ENCODE results near the gene ARHGAP42. TPM values are rescaled to one million over a fixed set of nuclear protein-coding genes. Genes with fewer than 3 reads are reported as not detected.

The ARHGAP42 gene
- total RNA-seq, 1 experiment from 2014 or later: 8.0 TPM

DNA sequence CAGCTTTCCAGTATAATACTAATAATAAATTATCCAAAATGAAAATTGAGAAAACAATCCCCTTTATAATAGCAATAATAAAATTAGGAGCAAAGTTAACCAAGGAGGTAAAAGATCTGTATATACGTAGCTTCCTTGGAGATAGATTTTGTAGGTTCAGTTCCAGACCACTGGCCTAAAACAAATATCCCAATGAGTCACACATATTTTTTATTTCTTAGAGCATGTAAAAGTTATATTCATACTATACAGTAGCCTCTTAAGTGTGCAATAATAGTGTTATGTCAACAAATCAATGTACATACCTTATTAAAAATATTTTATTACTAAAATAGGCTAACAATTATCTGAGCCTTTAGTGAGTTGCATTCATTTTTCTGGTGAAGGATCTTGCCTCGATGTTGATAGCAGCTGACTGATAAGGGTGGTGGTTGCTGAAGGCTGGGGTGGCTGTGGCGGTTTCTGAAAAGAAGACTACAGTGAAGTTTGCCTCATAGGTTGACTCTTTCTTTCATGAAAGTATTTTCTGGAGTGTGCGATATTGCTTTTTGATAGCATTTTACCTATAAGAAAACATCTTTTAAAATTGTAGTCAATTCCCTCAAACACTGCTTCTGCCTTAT is 178.5 kb downstream of the ARHGAP42 start:
- ChIA-PET CTCF (no interaction called here), POLR2A (ENCODE audit: low non-redundant PET) (no interaction called here)
- intact Hi-C loops (cut with micrococcal nuclease; ENCODE audit: unreplicated experiment): no loop called here
- no TSS peak for BruUV-seq (replicated peaks)
- H3K36me3 ChIP-seq (ENCODE audit: insufficient read depth, low read length, poor library complexity, severe bottlenecking): no peaks in the 10 kb centered on the region
- TF ChIP-seq EZH2 (IDR thresholded peaks at IDR 0.05; ENCODE audit: borderline replicate concordance, low read depth, low read length, poor library complexity, severe bottlenecking) (no peak), CTCF (conservative IDR thresholded peaks at IDR 0.05; ENCODE audit: low read depth, low read length) (no peak)
- H3K4me3 ChIP-seq (ENCODE audit: low read depth, low read length, poor library complexity, severe bottlenecking): no peak overlapping the region
- peaks cover 3% of the 10 kb centered on the region for H3K4me1 ChIP-seq (ENCODE audit: insufficient read depth, low read length, poor library complexity, severe bottlenecking)
- H3K27ac ChIP-seq (ENCODE audit: low read depth, low read length, poor library complexity, severe bottlenecking): no peak overlapping the region
- no peaks in the 10 kb centered on the region for H3K9me3 ChIP-seq (ENCODE audit: low read depth, low read length, poor library complexity, severe bottlenecking)
- DNase-seq (ENCODE audit: low spot score): no peak
- no peaks in the 10 kb centered on the region for H3K27me3 ChIP-seq (replicated peaks; ENCODE audit: insufficient read depth, low read depth, low read length, poor library complexity)

- no peaks in the 10 kb centered on the region for H3K9me3 ChIP-seq (ENCODE audit: low read depth, low read length, poor library complexity, severe bottlenecking)
- BruUV-seq (replicated peaks): no TSS peak
- no peaks in the 10 kb centered on the region for H3K36me3 ChIP-seq (ENCODE audit: insufficient read depth, low read length, poor library complexity, severe bottlenecking)
- intact Hi-C loops (cut with micrococcal nuclease; ENCODE audit: unreplicated experiment): no loop called here
- ChIA-PET CTCF (no interaction called here), POLR2A (ENCODE audit: low non-redundant PET) (no interaction called here)
- no peaks in the 10 kb centered on the region for H3K27me3 ChIP-seq (replicated peaks; ENCODE audit: insufficient read depth, low read depth, low read length, poor library complexity)
- no peak overlapping the region for H3K4me3 ChIP-seq (ENCODE audit: low read depth, low read length, poor library complexity, severe bottlenecking)
- no peak for TF ChIP-seq CTCF (conservative IDR thresholded peaks at IDR 0.05; ENCODE audit: low read depth, low read length)
- no peak for TF ChIP-seq EZH2 (IDR thresholded peaks at IDR 0.05; ENCODE audit: borderline replicate concordance, low read depth, low read length, poor library complexity, severe bottlenecking)
- no peak for DNase-seq (ENCODE audit: low spot score)
- no peak overlapping the region for H3K27ac ChIP-seq (ENCODE audit: low read depth, low read length, poor library complexity, severe bottlenecking)
- H3K4me1 ChIP-seq (ENCODE audit: insufficient read depth, low read length, poor library complexity, severe bottlenecking): peaks cover 3% of the 10 kb centered on the region
Observed at GRCh38 chr11:100866453-100866852, 179.4 kb downstream of the ARHGAP42 start.

- no peaks in the 10 kb centered on the region for H3K9me3 ChIP-seq (ENCODE audit: low read depth, low read length, poor library complexity, severe bottlenecking)
- TF ChIP-seq CTCF (conservative IDR thresholded peaks at IDR 0.05; ENCODE audit: low read depth, low read length) (no peak), EZH2 (IDR thresholded peaks at IDR 0.05; ENCODE audit: borderline replicate concordance, low read depth, low read length, poor library complexity, severe bottlenecking) (no peak)
- POLR2A ChIA-PET (ENCODE audit: low non-redundant PET): no interaction called here
- no peaks in the 10 kb centered on the region for H3K36me3 ChIP-seq (ENCODE audit: insufficient read depth, low read length, poor library complexity, severe bottlenecking)
- CTCF ChIA-PET: no interaction called here
- no peak overlapping the region for H3K4me3 ChIP-seq (ENCODE audit: low read depth, low read length, poor library complexity, severe bottlenecking)
- peaks cover 4% of the 10 kb centered on the region for H3K4me1 ChIP-seq (ENCODE audit: insufficient read depth, low read length, poor library complexity, severe bottlenecking)
- no TSS peak for BruUV-seq (replicated peaks)
- intact Hi-C loops (cut with micrococcal nuclease; ENCODE audit: unreplicated experiment): no loop called here
- no peak for DNase-seq (ENCODE audit: low spot score)
- no peak overlapping the region for H3K27ac ChIP-seq (ENCODE audit: low read depth, low read length, poor library complexity, severe bottlenecking)
- no peaks in the 10 kb centered on the region for H3K27me3 ChIP-seq (replicated peaks; ENCODE audit: insufficient read depth, low read depth, low read length, poor library complexity)
Observed at GRCh38 chr11:100867606-100868005, 180.5 kb downstream of the ARHGAP42 start.

Data from A673 (cell line).